ENCODE measurements around the gene OR52K1. TPM values are rescaled to one million over a fixed set of nuclear protein-coding genes. Genes with fewer than 3 reads are reported as not detected.

OR52K1 gene
- polyA plus RNA-seq, 1 of the 3 experiments (the other 2 are of a cell fraction) = not detected

DNA sequence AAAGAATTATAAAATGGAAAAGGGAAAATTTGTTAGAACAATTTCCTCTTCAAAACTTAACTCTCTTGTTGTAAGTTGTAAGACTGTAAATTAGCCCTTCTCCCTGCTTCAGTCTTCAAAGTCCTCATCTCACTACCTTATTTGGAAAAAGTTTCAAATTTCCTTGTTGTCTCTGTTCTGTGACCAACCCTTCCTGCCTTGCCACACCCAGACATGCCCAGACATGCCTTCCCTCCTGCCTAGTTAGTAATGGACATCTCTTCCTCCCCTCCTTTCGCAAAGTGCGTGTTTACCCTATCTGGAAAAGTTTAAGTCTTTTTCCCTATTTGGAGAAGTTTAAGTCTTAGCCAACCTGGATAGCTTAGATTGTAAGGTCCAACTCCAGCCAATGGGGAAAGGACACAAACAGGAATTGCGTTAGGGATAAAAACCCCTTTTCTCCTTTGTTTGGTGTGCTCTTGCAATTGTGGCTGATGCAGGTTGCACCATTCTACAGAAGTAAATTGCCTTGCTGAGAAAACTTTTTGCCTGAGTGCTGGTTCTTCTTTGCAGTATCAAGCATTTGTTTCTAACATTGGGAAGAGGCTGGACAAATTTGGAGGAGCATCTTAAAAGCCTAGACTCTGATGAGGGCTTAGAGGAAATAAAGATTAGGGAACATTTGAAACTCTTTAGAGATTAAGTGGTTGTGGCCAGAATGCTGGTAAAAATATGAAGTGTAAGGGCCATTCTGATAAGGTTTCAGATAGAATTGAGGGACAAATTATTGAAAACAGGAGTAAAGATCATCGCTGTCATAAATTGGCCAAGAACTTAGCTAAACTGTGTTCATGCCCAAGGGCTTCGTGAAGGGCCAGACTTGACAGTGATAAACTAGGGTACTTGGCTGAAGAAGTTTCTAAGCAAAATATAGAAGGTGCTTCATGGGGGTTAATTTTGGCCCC lies 18.0 kb upstream of the OR52K1 start:
- H3K9me3 ChIP-seq = no peaks in the 10 kb centered on the region
- no peak for DNase-seq
- H3K79me2 ChIP-seq (ENCODE audit: insufficient read depth) = no peaks in the 10 kb centered on the region
- H3K9ac ChIP-seq = no peak overlapping the region
- H3F3A ChIP-seq (replicated peaks; ENCODE audit: insufficient read depth) = no peaks in the 10 kb centered on the region
- no peak overlapping the region for H3K27ac ChIP-seq (ENCODE audit: low read depth in 2 of 2, low read length in 1 of 2)
- H3K27me3 ChIP-seq (ENCODE audit: insufficient read depth) = no peaks in the 10 kb centered on the region
- no peaks in the 10 kb centered on the region for H3K9me2 ChIP-seq
- TF ChIP-seq JUND (IDR thresholded peaks at IDR 0.05) (no peak), CHD2 (IDR thresholded peaks at IDR 0.05; ENCODE audit: low read length, partially characterized antibody) (no peak), RAD21 (IDR thresholded peaks at IDR 0.05; ENCODE audit: low read length) (no peak), SMC3 (IDR thresholded peaks at IDR 0.05; ENCODE audit: low read depth, low read length) (no peak), POLR2AphosphoS5 (IDR thresholded peaks at IDR 0.05; ENCODE audit: low read depth, low read length) (no peak), MEF2A (IDR thresholded peaks at IDR 0.05; ENCODE audit: borderline replicate concordance, low read depth) (no peak), TAF1 (IDR thresholded peaks at IDR 0.05; ENCODE audit: borderline replicate concordance, low read depth, low read length) (no peak), FOXJ3 (CRISPR knock-in tag; IDR thresholded peaks at IDR 0.05) (no peak), NRF1 (IDR thresholded peaks at IDR 0.05; ENCODE audit: low read depth, low read length) (no peak), FOSL2 (IDR thresholded peaks at IDR 0.05; ENCODE audit: borderline replicate concordance, low read depth) (no peak), TCF12 (IDR thresholded peaks at IDR 0.05) (no peak), YY1 (IDR thresholded peaks at IDR 0.05; ENCODE audit: low read depth) (no peak), ELF1 (IDR thresholded peaks at IDR 0.05) (no peak), RCOR1 (IDR thresholded peaks at IDR 0.05; ENCODE audit: low read length) (no peak)
- TF ChIP-seq, protein P1, sequence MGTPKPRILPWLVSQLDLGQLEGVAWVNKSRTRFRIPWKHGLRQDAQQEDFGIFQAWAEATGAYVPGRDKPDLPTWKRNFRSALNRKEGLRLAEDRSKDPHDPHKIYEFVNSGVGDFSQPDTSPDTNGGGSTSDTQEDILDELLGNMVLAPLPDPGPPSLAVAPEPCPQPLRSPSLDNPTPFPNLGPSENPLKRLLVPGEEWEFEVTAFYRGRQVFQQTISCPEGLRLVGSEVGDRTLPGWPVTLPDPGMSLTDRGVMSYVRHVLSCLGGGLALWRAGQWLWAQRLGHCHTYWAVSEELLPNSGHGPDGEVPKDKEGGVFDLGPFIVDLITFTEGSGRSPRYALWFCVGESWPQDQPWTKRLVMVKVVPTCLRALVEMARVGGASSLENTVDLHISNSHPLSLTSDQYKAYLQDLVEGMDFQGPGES (IDR thresholded peaks at IDR 0.05; ENCODE audit: low read depth, low read length) = no peak
- TF ChIP-seq, protein P2, sequence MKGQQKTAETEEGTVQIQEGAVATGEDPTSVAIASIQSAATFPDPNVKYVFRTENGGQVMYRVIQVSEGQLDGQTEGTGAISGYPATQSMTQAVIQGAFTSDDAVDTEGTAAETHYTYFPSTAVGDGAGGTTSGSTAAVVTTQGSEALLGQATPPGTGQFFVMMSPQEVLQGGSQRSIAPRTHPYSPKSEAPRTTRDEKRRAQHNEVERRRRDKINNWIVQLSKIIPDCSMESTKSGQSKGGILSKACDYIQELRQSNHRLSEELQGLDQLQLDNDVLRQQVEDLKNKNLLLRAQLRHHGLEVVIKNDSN (IDR thresholded peaks at IDR 0.05; ENCODE audit: borderline replicate concordance, low read depth) = no peak
- TF ChIP-seq, protein P3, sequence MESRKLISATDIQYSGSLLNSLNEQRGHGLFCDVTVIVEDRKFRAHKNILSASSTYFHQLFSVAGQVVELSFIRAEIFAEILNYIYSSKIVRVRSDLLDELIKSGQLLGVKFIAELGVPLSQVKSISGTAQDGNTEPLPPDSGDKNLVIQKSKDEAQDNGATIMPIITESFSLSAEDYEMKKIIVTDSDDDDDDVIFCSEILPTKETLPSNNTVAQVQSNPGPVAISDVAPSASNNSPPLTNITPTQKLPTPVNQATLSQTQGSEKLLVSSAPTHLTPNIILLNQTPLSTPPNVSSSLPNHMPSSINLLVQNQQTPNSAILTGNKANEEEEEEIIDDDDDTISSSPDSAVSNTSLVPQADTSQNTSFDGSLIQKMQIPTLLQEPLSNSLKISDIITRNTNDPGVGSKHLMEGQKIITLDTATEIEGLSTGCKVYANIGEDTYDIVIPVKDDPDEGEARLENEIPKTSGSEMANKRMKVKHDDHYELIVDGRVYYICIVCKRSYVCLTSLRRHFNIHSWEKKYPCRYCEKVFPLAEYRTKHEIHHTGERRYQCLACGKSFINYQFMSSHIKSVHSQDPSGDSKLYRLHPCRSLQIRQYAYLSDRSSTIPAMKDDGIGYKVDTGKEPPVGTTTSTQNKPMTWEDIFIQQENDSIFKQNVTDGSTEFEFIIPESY (IDR thresholded peaks at IDR 0.05; ENCODE audit: borderline replicate concordance, low read depth) = no peak
- TF ChIP-seq, protein P4, sequence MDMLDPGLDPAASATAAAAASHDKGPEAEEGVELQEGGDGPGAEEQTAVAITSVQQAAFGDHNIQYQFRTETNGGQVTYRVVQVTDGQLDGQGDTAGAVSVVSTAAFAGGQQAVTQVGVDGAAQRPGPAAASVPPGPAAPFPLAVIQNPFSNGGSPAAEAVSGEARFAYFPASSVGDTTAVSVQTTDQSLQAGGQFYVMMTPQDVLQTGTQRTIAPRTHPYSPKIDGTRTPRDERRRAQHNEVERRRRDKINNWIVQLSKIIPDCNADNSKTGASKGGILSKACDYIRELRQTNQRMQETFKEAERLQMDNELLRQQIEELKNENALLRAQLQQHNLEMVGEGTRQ (IDR thresholded peaks at IDR 0.05; ENCODE audit: borderline replicate concordance, low read depth, low read length) = no peak
- TF ChIP-seq, protein P5, sequence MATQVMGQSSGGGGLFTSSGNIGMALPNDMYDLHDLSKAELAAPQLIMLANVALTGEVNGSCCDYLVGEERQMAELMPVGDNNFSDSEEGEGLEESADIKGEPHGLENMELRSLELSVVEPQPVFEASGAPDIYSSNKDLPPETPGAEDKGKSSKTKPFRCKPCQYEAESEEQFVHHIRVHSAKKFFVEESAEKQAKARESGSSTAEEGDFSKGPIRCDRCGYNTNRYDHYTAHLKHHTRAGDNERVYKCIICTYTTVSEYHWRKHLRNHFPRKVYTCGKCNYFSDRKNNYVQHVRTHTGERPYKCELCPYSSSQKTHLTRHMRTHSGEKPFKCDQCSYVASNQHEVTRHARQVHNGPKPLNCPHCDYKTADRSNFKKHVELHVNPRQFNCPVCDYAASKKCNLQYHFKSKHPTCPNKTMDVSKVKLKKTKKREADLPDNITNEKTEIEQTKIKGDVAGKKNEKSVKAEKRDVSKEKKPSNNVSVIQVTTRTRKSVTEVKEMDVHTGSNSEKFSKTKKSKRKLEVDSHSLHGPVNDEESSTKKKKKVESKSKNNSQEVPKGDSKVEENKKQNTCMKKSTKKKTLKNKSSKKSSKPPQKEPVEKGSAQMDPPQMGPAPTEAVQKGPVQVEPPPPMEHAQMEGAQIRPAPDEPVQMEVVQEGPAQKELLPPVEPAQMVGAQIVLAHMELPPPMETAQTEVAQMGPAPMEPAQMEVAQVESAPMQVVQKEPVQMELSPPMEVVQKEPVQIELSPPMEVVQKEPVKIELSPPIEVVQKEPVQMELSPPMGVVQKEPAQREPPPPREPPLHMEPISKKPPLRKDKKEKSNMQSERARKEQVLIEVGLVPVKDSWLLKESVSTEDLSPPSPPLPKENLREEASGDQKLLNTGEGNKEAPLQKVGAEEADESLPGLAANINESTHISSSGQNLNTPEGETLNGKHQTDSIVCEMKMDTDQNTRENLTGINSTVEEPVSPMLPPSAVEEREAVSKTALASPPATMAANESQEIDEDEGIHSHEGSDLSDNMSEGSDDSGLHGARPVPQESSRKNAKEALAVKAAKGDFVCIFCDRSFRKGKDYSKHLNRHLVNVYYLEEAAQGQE (IDR thresholded peaks at IDR 0.05; ENCODE audit: low read depth, low read length) = no peak
- H4K20me1 ChIP-seq (ENCODE audit: insufficient read depth) = no peaks in the 10 kb centered on the region
- H2AFZ ChIP-seq (ENCODE audit: low read depth) = no peak overlapping the region
- no peaks in the 10 kb centered on the region for H3K4me1 ChIP-seq (ENCODE audit: control insufficient read depth in 1 of 2, insufficient read depth in 2 of 2, low read depth in 1 of 2, low read length in 1 of 2)
- H3K36me3 ChIP-seq (replicated peaks in 1 of 2; ENCODE audit: control insufficient read depth in 1 of 2, insufficient read depth in 2 of 2, low read length in 1 of 2) = no peaks in the 10 kb centered on the region
- CTCF ChIA-PET = interaction anchor here (2.5 kb wide), 1 partner anchor 277 kb away, joined by 7 read pairs; no protein-coding TSS in a partner anchor
- 23% methylated on average over 5 of the region's 5 CpGs for WGBS (ENCODE audit: low lambda C conversion rate)
- POLR2A ChIA-PET = no interaction called here
- H3K4me2 ChIP-seq = no peak overlapping the region
- H3K4me3 ChIP-seq (ENCODE audit: low read depth in 2 of 2, low read length in 1 of 2) = no peak overlapping the region
